GM19239 (cell line): Measurements from ENCODE around the gene CDKAL1.
A peak's percentile ranks its signal among the peaks of the same experiment; 100 is the strongest.
"Not testable (repeated sequence)": the region's sequence is repeated elsewhere in the genome, so short reads cannot be mapped to it uniquely, and the experiment has no call there.

Experiments used
- DNase-seq: peaks from one replicate; pipeline ENCODE4 v3.0.0; 2011; ENCODE audit warnings: low spot score; ENCODE audit not compliant: insufficient read length
- FAIRE-seq: peaks from 2 replicates; lab custom pipeline; 2011; peaks lifted over from hg19 to GRCh38; lab: Jason Lieb, UNC

CDKAL1 gene

DNA sequence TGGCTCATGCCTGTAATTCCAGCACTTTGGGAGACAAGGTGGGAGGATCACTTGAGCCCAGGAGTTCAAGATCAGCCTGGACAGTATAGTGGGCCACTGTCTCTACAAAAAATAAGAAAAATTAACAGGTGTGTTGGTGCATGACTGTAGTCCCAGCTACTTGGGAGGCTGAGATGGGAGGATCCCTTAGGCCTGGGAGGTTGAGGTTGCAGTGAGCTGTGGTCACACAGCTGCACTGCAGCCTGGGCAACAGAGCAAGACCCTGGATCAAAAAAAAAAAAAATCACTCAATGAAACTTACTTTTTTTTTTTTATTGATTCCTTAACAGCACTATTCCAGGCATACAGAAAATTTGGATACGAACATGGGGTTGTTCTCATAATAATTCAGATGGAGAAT lies 14.0 kb downstream of the CDKAL1 start:
- DNase-seq (no peak), FAIRE-seq (no peak)

DNA sequence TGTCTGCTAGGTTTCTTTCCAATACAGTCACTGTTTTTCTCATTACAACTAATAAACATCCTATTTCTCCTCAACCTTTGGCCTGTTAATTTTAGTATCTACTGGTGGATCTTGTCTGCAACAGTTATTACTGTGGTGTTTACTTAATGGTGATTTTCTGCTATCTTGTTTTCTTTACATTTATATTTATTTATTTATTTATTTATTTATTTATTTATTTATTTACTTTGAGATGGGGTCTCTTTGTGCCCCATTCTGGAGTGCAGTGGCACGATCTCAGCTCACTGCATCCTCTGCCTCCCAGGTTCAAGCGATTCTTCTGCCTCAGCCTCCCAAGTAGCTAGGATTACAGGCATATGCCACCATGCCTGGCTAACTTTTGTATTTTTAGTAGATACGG lies 15.1 kb downstream of the CDKAL1 start:
- FAIRE-seq, DNase-seq: not testable (repeated sequence)

DNA sequence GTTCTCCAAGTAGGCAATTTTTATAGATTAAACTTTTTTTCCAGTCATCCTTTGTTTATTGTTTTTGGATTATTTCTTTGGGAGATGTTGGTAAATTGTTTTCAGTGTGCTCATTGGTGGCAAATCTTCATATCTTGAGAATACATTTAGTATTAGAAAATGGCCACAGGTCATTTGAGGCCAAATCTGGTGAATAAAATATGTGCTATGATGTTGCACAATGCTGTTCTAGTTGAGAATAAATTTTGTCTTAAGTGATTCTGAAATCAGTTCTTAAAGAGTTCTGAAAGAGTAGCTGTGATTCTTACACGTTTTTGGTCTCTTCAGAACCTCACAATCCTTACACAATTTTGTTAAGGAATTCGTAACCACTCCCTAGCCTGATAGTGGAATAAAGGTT lies 20.1 kb downstream of the CDKAL1 start:
- DNase-seq (no peak), FAIRE-seq (no peak)

DNA sequence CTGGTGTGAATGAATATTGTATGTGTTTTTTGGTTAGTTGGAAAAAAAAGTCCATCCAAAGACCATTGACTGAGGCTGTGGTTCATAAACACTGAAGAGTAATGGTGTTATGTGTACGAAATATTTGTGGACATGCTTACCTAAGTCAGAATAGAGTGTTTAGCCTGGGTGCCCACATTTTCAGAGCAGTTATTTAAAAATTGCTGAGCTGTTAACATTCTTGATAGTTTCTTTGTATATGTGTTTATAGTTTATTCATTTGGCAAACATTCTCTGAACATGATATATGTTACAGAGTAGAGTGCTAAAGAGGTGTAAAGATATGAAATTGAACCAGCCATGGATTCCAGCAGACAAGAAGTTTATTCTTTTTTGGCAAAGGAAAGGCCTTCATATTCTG lies 20.6 kb downstream of the CDKAL1 start:
- FAIRE-seq (no peak), DNase-seq (no peak)

- DNase-seq, result no peak
These were observed 25.8 kb downstream of the CDKAL1 start for GRCh38 chr6:20559924-20560551.

DNA sequence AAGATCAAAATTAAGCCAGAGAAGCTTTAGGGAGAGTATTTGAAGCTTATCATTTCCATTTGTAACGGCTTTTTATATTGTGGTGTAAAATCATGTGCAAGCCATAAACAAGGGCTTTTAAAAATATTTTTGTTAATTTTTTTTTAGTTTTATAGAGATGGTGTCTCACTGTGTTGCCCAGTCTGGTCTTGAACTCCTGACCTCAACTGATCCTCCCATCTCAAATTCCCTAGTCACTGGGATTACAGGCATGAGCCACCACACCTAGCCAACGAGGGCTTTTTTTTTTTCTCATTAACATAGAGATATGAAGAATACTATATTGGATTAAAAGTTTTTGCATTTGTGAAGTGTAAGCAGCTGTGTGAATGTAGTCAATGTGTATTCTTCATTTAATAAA lies 29.1 kb downstream of the CDKAL1 start:
- FAIRE-seq, result no peak
- DNase-seq, result no peak

More at GRCh38 chr6:20559924-20560551, 25.8 kb downstream of the CDKAL1 start:
- FAIRE-seq, result no peak

GRCh38 chr6:20564269-20564668 lies 30.0 kb downstream of the CDKAL1 start:
- no peak for DNase-seq
- FAIRE-seq, result peak; percentile 91

DNA sequence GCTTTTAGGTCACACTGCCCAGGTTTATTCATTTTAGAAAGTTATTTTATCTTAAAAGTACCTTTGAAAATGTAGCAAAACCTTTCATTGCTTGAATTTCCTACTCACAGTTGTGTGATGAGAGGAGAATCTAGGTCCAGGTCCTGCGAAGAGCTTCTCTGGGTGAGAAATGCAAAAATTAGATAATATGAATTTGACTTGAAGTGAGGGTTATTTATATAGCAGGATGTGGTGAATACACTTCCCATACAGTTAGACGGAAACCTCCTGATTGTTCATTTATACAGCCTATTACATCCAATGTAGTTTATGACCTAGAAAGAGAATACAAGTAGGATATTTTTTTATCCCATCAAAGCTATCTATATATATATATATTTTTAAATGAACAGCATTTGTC lies 30.5 kb downstream of the CDKAL1 start:
- FAIRE-seq, result no peak
- DNase-seq, result no peak

GRCh38 chr6:20565342-20565741 lies 31.1 kb downstream of the CDKAL1 start:
- FAIRE-seq (no peak), DNase-seq (no peak)

DNA sequence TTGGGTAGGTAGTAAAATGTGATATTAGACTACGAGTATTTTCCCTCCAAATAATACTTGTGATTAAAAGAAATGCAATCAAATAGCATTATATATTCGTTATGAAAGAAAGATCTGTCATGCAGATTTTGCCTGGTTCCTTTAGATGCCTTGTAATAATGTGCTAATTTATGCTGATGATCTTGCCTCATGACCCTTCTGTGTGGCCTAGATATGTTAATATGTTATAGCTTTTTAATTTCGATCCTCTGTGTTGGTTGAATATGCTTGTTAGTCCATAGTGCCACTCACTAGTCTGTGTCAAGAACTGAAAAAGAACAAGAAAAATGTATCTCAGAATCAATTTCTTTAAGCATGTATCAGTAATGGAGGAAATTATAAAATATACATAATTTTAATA lies 31.9 kb downstream of the CDKAL1 start:
- DNase-seq (no peak), FAIRE-seq (no peak)

- FAIRE-seq (no peak), DNase-seq (no peak)
These were observed 34.8 kb downstream of the CDKAL1 start for GRCh38 chr6:20569000-20569610.

DNA sequence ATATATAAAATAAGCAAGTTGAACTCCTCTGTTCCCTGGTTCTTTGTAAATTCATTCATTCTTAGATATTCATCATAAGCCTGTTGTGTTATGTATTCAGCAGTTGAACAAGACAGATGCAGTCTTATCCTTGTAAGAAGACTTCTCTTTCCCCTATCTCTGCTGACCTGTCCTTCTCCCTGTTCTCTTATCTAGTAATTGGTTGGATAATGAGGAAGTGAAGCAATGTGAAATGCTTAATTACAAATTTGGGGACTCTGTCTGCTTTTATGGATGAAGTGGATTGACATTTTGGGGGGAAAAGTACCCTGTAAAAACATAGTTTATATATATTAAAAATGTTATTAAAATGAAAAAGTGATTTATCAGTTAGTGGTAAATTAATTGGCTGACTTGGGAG lies 37.0 kb downstream of the CDKAL1 start:
- no peak for DNase-seq
- no peak for FAIRE-seq

DNA sequence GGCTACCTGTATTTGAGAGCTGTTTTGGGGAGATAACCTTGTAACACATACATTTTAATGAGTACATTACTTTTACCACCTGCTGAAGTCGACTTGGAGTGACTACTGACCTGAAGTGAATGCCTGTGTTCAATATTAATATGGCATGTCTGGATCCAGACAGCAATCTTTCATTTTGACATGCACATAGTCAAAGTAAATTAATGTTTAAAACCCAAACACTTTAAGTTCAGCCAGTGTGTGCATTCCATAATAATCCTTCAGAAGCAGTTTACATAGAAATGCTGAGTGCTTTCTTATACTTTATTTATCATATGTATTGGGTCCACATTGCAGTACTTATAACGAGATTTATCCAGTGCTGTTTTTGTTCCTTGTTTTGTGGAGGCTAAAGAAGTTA lies 38.0 kb downstream of the CDKAL1 start:
- FAIRE-seq (no peak), DNase-seq (no peak)

- DNase-seq (no peak), FAIRE-seq (no peak)
These were observed 38.7 kb downstream of the CDKAL1 start for GRCh38 chr6:20572940-20573339.

DNA sequence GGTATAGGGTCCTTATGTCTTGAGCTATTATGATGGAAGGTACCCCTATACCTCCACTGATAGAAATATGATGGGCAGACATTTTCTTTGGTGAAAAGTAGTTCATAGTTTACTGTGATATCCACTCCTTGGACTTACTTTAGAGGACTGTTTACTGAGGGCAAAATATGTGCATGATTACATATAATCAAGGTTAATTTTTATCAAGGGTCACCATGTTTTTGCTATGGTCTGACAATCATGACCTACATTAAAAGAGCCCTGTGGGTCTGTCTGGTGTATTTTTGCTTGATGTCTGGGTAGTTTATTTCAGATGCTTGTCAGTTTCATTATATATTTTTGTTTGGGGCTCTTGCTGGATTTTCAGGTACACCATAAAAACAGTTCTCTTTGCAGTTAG lies 40.1 kb downstream of the CDKAL1 start:
- FAIRE-seq, result peak; percentile 4
- no peak for DNase-seq

DNA sequence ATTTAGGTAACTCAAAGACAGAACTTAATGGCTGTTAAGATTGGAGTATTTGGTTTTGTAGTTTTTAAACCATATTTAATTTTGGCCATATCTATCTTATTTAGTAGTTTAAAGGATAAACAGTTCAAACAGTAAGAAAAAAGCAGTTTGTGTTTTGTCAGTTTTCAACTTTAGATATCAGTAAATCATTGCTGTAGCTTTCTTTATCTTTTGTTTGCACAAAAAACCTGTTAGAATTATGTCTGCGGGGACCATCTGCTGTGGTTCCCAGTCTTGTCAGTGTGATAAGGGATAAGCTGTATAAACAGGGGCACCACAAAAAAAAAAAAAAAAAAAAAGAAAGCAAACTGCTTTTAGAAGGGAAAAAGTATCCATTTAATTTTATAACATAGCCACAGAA lies 40.9 kb downstream of the CDKAL1 start:
- FAIRE-seq (no peak), DNase-seq (no peak)

DNA sequence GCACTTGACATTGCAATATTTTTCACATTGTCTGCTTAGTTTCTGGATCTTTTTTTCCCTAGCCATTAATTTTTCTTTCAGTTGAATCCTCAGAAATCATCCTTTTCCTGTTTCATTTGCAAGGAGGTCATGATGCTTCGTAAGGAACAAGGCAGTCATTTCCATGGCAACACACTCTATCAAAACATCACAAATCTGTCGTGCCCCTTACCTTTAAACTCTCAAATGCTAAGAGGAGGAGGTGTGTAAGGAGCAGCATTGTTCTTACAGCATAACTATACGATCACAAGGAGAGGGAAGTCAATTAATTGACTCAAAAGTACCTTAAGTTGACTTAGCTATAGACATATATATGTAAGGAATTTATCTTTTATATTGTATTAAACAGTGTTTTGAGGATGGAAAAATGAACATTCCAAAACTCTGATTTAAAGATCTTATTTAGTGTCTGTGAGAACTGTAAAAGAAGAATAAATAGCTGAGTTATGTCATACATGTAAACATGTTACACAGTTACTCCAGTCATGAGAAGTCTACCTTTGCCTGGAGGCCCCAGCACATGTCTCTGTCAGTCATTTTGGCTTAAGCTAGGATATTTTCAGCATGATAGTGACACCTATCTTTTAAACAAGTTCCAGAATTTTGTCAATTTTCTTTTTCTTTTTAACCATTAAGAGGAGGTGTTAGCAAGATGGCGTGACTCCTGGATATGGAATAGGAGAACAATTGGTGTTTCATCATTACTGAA lies 41.6 kb downstream of the CDKAL1 start:
- no peak for FAIRE-seq

GRCh38 chr6:20577173-20577688 lies 43.0 kb downstream of the CDKAL1 start:
- DNase-seq (no peak), FAIRE-seq (no peak)

More for the DNA sequence above, 41.6 kb downstream of the CDKAL1 start:
- no peak for DNase-seq

GRCh38 chr6:20581070-20581469 lies 46.8 kb downstream of the CDKAL1 start:
- FAIRE-seq (no peak), DNase-seq (no peak)

GRCh38 chr6:20582586-20583443 lies 48.6 kb downstream of the CDKAL1 start:
- FAIRE-seq (peak; percentile 37), DNase-seq (no peak)
